ENCODE measurements around the gene KCNQ1.

KCNQ1 gene

DNA sequence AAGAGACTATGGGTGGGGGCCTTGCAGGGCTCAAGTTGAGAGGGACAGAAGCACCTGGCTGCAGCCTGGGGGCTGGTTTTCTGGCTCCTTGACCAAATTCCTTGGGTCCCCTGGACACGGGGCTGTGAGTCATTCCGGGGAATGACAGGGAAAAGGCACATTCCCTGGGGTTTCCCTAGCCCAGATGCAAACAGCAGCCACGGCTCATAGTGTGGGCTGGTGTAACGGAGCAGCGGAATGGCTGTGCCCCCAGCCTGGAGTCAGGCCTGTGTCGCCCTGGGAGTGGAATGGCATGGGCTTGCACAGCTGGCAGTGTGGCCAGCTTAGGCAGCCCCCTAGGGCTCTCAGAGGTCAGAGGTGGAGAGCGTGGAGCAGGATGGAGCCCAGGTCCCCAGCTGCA lies 332.6 kb downstream of the KCNQ1 start:
- no peak for DNase-seq (ENCODE audit: low read depth, low spot score)

DNA sequence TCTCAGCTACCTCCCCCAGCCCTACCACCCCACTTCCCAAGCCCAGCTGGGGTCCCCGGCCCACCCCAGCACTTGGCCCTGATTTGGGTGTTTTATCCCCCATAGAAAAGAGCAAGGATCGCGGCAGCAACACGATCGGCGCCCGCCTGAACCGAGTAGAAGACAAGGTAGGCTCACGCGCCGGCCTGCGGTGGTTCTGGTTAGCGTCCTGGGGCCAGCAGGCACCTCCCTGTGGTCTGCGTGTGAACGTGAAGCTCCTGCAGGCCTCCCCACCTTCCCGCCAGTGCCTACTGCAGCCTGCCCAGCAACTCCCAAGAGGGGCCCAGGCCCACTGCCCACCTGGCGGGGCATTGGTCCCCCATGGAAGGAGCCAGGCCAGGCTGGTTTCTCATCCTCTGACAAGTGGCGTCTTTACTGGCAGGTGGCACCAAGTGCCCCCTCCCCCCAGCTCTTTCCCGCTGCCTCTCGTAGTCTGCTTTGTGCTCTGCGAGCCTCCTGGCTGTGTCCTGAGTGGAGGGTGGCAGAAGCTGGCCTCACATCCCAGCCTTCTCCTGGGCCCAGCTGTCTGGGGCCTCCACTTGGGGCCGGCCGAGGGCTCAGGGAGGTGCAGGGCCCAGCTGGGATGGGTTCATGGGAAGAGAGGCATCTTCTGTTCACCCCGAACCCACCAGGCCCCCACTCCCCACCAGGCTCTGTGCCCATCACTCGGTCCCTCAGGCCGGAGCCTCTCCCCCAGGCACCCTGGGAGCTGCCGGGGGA lies 333.2 kb downstream of the KCNQ1 start:
- DNase-seq (ENCODE audit: low read depth, low spot score): no peak

DNA sequence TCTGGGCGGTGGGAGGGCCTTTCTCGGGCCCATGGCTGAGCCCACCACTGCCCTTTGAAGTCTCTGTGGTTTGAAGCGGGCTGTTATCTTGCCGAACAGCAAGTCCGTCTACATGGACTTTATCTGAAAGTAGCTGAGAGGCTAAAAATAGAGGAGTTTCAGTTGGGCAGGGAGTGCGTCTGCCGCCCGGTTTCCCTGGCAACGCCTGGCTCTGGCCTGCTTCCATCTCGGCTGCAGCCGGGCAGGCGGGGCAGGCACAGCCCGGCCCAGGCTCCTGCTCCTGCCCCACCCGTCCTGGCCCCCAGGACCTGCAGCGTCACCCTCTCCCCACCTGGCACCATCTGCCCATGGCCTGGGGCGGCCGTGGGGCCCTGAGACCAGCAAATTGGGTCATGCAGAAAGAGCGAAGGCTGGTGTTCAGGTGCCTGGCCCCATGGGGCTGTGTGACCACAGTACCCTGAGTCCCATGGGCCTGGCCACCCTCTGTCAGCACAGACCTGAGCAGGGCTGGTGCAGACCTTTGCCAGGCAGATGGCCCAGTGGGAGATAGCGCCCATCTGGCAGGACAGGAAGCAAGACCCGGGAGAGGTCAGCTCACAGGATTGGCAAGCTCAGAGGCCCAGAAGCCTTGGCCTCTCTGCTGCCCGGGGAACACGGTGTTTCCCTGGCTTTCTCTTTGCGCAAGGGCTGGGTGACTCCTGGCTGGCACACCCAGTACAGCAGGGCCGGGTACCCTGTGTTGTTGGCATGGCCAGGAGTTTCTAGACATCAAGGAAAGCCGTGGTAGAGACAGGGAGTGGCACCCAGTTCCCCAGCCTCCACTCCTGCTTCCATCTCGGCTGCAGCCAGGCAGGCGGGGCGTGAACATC lies 334.1 kb downstream of the KCNQ1 start:
- DNase-seq (ENCODE audit: low read depth, low spot score): no peak

DNA sequence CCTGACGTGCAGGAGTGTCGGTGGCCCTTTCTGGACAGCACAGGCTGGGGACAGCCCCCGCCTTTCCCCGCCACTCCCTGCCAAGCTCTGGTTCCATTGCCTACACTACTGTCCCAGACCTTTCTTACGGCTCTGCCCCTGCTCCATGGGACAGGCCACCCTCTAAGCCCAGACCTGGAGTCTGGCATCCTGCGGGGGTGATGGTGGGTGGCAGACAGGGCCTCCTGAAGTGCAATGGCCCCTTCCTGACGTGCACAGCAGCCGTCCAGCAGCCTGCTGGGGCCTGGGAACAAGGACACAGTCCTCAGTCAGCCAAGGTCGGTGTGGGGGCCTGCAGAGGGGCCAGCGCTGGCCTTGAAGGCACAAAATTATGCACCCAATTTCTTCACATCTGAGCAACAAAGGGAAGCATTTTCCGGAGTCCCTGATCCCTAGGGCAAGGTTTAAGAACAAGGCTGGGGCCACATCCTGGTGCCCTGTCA lies 334.7 kb downstream of the KCNQ1 start:
- no peak for DNase-seq (ENCODE audit: low read depth, low spot score)

DNA sequence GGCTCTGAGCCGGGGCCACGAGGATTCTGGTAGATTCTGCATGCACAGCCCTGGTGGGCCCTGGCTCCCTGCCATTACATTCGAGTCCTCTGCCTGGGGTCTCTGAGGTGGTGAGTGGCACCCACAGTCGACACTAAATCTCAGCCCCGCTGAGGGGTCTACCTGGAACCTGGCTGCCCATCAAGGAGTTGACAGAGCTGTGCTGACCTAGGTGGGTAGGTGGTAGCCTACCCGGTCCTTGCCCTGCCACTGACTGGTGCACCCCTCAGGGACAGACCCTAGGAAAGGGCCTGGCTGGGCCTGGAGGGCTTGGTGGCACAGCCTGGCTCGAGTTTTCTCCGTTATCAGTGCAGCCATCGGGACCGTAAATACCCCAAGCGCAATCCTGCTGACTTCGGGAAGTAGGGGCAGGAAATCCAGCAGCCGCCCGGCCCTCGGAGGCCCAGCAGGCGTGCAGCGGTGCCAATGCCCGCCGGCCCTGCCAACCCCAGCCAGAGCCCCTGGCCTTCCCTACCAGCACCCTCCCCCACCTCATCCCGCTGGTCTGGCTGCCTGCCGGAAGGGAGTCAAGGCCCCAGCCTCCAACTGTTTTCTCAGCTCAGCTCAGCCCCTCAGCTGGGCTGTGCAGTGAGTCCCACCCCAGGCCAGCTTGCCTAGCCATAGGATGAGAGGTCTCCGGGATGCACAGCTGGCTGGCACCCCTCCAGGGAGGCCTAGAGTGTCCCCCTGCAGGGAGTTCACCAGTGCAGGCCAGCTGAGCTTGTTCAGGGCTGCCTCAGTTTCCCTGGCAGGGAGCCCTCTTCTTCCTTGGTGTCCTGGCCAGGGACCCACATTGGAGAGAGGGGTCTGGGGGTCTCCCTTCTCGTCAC lies 335.4 kb downstream of the KCNQ1 start:
- DNase-seq (ENCODE audit: low read depth, low spot score): no peak

DNA sequence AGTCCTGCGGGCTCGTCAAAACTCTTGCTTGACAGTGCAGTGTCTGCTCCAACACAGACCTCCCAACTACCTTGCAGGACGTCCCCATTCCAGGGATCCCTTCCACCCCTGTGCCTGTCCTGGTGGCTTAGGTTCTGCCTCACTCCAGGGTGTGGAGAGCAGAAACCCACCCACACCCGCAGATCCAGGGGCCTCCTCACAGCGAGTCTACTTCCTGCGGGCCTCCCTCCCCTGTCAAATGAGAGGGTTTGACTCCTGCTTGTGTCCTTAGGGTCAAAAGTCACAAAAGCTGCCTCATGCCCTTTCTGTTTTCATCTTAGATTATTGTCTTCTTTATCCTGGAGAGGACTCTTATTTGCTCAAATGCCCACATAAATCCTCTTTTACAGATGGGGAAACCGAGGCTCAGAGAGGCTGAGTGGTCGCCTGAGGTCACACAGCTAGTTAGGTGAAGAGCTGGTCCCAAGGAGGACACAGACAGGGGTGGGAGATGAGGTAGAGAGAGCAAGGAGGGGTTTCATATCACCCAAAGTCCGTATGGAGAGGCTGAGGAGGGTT lies 336.1 kb downstream of the KCNQ1 start:
- DNase-seq (ENCODE audit: low read depth, low spot score): no peak

DNA sequence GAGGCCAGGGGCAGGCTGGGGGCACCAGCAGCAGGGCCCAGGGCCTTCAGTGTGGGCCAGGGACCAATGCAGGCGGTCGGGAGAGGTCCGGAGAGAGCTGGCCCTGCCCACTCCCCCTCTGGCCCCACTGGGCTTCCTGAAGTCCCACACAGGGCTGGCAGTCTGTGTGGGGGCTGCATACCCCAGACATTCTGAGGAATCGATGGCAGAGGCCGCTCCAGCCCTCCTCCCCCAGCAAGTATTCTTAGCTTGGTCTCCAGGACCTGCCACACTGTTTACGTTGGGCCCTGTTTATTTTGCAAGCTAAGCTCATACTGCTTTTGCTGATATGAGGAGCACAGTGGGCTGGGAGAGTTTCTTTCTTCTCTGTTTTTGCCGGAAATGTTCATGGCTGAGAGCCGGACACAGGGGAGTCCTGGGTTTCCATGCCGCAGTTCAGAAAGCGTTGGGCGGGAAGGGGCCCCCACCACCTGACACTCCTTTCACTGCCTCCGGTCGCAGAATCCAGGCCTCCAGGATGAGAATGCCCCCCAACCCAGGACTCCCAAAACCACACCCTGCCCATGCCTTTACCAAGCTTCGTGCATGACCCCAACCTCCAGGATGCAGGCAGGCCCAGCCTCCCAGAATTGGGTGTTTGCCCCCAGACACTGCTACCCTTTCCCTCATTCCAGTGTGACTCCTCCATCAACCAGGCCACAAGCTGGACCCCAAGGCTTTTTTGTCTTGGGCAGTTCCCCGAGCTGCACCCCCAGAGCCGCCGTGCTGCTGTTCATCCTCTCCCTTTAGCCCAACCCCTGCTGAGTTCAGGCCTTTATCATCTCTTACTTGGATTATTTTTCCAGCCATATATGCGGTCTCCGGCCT lies 336.8 kb downstream of the KCNQ1 start:
- DNase-seq (ENCODE audit: low read depth, low spot score): no peak

DNA sequence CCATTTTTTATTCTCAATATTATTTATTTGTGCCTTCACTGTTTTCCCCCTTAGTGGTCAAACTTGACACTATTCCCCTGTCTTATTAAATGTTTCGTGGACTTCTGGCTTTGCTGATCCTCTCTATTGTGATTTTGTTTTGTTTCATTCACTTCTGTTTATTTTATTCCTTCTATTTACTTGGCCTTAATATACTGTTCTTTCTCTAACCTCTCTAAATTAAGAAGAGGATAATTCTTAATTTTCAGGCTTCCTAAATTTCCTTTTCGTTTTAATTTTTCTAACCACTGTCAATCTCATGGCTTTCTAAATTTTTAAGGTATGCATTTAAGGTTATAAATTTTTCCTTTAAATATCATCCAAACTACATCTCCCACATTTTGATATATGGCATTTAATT lies 338.0 kb downstream of the KCNQ1 start:
- DNase-seq (ENCODE audit: low read depth, low spot score): no peak

DNA sequence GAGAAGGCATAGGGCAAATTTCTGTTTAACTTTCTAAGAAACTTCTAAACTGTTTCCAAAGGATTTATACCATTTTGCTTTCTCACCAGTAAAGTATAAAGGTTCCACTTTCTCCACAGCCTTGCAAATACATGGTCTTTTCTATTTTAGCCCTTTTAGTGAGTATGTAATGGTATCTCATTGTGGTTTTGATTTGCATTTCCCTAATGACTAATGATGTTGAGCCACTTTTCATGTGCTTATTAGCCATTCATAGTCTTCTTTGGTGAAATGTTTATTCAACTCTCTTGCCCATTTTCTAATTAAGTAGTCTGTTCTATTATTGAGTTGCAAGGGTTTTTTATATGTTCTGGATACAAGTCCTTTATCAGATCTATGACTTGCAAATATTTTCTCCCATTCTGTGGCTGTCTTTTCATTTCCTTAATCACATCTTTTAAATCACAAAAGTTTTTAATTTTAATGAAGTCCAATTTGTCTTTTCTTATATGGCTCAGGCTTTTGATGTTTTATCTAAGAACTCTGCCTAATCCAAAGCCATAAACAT lies 338.8 kb downstream of the KCNQ1 start:
- no peak for DNase-seq (ENCODE audit: low read depth, low spot score)

DNA sequence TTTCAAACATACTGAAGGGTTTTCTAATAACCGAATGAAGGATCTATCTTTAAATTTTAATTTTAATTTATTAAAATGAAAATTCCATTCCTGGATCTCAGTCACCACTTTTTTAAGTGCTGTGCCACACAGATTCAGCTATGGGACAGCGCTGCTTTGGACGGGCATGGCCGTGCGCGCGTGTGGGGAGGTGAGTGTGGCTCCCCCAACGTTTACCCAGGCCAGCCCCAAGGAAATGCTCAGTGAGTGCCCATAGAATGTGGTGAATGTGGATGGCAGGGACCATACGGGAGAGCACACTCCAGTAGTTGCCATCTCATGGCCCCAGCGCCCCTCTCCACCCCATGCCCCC lies 343.0 kb downstream of the KCNQ1 start:
- DNase-seq (ENCODE audit: low read depth, low spot score): no peak

DNA sequence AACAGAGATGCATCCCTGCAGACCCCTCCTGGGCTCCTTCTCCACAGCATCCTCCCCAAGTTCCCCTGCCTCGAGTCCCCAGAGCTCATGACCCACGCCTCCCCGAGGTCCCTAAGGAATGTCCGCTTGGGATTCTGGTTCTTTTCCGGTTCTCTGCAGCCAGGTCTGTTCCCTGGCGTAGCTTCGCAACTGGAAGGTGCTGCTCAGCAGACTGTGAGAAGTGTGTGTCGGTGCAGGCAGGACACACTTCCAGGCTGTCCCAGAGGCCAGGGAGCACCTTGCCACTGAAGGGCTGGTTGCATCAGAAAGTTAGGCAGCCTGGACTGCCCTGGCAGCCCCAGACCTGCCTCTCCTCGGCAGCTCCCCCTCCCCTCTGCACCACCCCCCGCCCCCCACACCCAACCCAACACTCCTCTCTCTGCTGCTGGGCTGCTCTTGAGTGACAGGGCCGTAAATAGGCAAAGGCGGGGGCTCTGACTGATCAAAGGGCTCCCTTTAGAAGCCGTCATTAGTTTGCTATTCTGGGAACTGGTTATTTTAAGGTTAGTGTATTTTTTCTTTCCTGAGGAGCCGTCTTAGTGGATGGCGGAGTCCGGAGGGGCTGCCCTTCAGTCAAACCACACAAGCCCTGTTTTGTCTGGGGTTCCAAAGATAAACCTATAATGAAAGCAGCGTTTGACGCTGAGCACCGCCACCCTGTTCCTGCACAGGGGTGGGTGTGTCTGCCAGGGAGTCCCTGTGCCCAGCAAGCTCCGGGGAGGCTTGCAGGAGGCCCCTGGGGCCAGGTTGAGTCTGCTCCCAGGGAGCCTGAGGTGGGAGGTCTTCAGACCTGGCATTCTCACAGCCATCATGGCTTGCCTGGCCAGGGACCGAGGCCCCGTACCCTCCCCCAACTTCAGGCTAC lies 343.6 kb downstream of the KCNQ1 start:
- DNase-seq (ENCODE audit: low read depth, low spot score): no peak

DNA sequence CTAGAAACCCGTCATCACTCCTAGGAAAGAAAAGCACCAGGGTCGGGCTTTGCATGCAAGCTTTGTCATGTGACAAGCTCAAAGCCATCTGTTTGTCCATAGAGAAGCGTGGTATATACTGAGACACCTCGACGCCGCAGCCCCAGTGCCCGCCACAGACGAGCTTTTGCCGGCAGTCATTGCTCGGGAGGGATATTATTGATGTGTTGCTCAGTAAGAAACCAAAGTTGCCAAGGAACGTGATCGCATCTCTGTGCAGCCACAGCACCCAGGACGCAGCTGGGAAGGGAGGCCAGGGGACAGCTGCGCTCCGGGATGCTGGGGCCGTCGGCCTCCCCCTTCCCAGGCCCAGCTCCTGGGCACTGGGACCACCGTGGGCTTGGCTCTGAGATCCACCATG lies 344.5 kb downstream of the KCNQ1 start:
- no peak for DNase-seq (ENCODE audit: low read depth, low spot score)

DNA sequence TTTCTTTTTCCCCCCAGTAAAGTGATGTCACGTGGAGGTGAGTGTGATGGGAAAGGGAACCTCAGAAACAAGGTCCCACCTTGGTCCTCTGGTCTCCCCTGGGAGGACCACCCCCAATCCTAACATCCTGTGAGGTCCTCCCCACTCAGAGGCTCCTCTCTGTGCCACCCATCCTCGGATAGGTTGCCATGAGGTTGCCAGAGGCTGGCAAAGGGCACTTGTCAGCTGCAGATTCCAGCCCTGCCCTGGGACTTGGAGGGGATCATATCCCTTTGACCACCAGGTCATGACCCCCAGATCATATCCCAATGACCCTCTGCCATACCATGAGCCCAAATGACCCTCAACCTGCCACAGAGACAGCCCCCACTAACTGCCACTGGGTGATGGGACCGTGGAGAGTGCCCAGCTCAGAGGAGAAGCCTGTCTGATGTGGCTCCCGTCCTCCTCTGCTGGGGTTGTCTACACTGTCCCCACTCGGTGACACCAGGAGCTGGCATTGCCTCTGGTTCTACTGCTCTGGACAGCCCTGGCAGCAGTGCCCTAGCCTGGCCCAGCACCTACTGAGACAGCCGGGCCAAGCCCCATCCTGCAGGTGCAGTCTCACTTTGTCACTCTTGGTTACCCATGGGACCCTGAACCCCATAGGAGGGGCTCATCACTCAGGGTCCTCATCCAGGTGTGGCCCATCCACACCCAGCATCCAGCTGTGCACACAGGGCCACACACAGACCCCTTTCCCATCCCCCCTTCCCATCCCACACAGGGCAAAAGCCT lies 345.2 kb downstream of the KCNQ1 start:
- DNase-seq (ENCODE audit: low read depth, low spot score): no peak

DNA sequence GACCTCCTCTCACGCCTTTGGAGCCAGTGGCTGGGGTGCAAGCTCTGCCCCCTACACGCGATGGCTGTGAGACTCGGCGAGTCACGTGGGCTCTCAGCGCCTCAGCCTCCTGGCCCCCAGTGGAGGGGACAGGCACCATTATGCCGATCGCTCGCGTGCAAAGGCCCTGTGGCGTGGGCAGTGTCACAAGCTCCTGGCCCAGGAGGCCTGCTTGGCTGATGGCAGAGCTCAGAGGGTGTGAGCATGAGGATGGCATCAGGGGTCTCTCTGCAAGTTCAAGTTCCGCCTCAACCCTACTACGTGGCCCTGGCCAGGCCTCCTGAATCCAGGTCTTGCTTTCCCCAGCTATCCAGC lies 345.7 kb downstream of the KCNQ1 start:
- DNase-seq (ENCODE audit: low read depth, low spot score): no peak

DNA sequence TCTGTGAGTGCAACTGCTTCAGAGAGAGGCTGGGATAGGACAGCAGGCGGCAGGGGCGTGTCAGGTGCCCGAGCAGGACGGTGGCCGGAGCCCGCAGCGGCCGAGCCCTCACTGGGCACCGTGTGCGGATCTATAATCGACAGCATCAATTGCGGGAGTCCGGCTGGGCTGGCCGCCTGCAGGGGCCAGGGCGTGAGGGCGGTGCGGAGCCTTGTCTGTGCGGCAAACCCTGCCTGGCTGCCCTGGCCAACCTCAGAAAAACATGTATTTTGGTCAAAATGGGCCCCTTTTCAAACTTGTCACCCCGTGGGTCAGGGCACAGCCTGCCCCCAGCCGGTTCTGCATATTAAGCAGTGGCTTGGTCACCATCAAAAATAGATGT lies 346.3 kb downstream of the KCNQ1 start:
- DNase-seq (ENCODE audit: low read depth, low spot score): no peak

DNA sequence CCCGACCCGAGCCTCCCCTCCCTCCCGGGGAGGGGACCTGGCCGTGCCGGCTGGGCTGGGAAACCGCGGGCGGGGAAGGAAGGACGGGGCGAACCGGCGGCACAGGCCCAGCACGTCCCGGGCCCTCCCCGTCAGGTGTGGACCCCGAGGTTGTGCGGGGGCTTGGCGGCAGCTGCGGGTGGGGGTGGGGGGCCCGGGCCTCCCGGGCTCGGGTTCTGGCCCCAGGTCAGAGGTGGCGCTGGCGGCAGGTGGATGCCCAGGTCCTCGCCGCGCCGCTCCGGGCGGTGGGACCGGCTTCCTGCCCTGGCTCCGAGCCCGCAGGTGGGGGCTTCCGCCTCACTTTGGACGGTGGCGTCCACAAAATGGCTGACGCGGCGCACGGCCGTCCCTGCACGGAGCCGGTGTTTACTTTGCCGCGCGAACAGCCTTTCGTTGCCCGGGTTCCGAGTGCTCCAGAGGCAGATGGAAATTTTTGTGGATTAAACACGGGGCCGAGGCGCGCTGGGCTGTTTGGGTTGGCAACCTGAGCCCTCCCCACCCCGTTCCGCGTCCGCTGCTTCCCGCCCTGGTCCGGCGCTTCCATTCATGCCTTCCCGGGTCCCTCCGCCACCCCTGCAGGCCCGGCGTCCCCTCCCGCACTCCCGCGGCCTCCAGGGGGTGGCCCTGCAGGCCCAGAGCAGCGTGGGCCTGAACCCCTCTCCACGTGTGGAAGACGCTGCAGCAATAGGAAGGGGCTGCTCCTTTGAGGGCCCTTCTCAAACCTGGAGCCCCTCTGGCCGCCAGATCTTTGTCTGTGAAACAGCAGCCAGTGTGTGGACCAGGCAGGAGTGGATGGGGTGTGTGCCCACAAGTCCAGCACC lies 346.9 kb downstream of the KCNQ1 start:
- DNase-seq (ENCODE audit: low read depth, low spot score): no peak

DNA sequence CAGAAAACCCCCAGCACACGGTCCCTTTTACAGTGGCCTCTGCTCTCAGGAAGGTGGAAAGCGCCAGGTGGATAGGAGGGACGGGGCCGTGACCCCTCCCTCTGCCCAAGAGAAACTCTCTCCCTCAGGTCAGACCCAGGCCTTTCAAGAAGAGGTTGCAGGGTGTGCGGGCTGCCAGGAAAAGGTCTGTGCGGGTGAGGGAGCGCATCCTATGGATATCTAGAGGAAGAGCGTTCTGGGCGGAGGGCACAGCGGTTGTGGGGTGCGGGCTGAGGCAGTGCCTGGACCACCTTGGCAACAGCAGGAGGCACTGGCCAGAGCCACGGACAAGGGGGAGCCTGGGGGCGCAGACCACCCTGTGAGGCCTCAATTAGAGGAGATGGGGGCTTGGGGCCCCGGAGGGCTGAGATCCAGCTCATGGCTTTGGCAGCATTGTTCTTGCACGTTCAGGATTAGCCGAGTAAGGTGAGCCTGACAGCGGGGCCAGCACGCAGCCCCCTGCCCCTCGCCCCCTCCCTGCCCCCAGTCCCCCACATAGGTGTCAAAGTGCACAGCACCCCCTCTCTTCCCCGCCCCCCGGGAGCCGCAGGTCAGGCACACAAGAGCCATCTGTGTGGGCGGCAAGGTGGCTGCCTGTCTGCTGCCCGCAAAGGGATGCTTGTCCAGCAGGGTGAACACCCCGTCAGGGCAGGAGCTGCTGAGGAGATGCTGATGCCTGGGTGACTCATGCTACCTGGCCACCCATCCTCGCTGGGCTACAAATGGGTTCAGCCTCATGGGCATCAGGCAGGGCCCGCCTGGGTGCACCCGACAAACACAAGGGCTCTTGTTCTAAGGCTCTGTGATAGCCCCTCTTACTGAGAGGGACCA lies 347.8 kb downstream of the KCNQ1 start:
- DNase-seq (ENCODE audit: low read depth, low spot score): no peak

Data from activated CD4-positive, CD25-positive, alpha-beta regulatory T cell treated with anti-CD3 and anti-CD28 coated beads, Interleukin-2, amount 50 U/mL, for 16 hours (primary cell).